ENCODE results near the gene TRH.

Gene TRH

GRCh38 chr3:129938140-129938930 lies 36.2 kb upstream of the TRH start:
- no peak overlapping the region for H3K4me3 ChIP-seq
- H3K27ac ChIP-seq = no peak overlapping the region
- TF ChIP-seq, protein P1, sequence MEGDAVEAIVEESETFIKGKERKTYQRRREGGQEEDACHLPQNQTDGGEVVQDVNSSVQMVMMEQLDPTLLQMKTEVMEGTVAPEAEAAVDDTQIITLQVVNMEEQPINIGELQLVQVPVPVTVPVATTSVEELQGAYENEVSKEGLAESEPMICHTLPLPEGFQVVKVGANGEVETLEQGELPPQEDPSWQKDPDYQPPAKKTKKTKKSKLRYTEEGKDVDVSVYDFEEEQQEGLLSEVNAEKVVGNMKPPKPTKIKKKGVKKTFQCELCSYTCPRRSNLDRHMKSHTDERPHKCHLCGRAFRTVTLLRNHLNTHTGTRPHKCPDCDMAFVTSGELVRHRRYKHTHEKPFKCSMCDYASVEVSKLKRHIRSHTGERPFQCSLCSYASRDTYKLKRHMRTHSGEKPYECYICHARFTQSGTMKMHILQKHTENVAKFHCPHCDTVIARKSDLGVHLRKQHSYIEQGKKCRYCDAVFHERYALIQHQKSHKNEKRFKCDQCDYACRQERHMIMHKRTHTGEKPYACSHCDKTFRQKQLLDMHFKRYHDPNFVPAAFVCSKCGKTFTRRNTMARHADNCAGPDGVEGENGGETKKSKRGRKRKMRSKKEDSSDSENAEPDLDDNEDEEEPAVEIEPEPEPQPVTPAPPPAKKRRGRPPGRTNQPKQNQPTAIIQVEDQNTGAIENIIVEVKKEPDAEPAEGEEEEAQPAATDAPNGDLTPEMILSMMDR (IDR thresholded peaks at IDR 0.05) = no peak
- no peak for DNase-seq (ENCODE audit: low spot score)

- Histone ChIP-seq H3K4me3 (no peak overlapping the region), H3K27ac (no peak overlapping the region)
- DNase-seq (ENCODE audit: low spot score) = no peak
- TF ChIP-seq, protein P1 (IDR thresholded peaks at IDR 0.05) = no peak
Observed at GRCh38 chr3:129940086-129940485, 34.4 kb upstream of the TRH start.

DNA sequence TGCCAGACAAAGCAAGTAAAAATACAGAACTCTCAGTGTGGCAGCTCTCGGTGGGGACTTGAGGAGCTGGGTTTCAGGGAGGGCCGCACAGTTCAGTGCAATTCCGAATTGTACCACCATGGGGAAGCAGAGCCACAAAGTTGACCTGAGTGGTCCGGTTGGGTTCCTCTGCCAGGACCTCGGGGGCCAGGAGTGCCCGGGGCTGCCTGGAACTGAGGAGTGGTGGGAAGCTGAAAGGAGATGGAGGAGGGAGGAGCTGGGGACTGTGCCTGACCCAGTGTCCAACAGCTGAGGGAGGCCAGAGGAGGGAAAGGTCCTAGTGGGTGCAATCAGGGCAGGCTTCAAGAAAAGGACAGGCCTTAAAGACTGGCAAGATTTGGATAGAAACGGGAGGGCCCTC lies 32.2 kb upstream of the TRH start:
- Histone ChIP-seq H3K4me3 (no peak overlapping the region), H3K27ac (no peak overlapping the region)
- TF ChIP-seq, protein P1 (IDR thresholded peaks at IDR 0.05) = peak; percentile 42
- DNase-seq (ENCODE audit: low spot score) = no peak

GRCh38 chr3:129943020-129943419 lies 31.5 kb upstream of the TRH start:
- no peak overlapping the region for H3K27ac ChIP-seq
- DNase-seq (ENCODE audit: low spot score) = no peak
- TF ChIP-seq, protein P1 (IDR thresholded peaks at IDR 0.05) = no peak
- H3K4me3 ChIP-seq = no peak overlapping the region

DNA sequence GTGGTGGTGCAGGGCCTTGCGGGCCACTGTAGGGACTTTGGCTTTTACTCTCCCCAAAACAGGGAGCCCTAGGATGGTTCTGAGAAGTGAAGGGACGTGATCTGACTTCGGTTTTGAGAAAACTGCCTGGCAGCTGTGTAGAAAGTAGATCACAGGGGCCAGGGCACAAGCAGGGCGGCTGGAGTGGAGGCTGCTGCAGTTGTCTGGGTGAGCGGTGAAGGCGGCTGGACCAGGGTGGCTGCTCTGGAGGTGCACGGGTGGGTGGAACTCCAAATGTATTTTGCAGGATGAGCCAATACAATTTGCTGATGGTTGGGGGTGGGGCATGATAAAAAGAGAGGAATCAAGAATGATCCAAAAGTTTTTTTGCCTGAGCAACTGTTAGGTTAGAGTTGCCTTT lies 29.8 kb upstream of the TRH start:
- DNase-seq (ENCODE audit: low spot score) = no peak
- TF ChIP-seq, protein P1 (IDR thresholded peaks at IDR 0.05) = no peak
- Histone ChIP-seq H3K4me3 (no peak overlapping the region), H3K27ac (no peak overlapping the region)

DNA sequence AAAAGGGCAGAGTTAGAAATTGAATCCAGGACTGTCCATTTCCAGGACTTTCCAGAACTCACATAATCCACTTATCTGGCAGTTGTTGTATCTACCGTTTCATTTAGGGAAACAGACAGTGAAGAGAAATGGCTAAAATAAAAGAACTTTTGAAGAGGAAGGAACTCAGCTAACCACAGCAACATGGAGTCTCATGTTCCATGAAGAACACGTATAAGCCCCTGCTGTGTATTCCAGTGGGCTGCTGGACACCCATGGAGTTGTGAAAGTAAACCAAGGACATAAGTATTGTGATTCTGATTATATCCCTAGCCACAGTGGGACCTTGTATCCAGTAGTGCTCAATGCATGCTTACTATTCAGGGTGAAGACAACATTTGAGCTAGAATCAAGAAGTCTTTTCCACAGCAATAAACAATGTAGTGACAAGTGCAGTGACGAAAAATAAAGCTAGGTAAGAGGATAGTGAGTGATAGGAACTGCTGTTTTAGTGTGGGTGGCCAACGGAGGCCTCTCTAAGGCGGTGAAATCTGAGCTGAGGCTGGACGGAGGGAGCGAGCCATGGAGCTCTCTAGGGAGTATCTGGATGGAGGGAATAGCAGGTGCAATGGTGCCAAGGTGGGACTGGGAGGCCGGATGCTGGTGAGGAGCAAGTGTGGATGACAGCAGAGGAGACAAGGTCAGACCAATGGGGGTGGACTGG lies 26.8 kb upstream of the TRH start:
- TF ChIP-seq, protein P1 (IDR thresholded peaks at IDR 0.05) = no peak
- Histone ChIP-seq H3K4me3 (no peak overlapping the region), H3K27ac (no peak overlapping the region)
- DNase-seq (ENCODE audit: low spot score) = no peak
